ENCODE results near the gene DCST1. TPM values are rescaled to one million over a fixed set of nuclear protein-coding genes. Genes with fewer than 3 reads are reported as not detected.

Gene DCST1
- total and polyA plus RNA-seq, 2 of the 13 experiments (the other 11 are each of a cell fraction or from before 2014, with no cell fraction given), result 0.04 TPM; not detected in 1

GRCh38 chr1:155063550-155064110, 30.0 kb downstream of the DCST1 start, which contains the start of gene EFNA4 (continued):
- TF ChIP-seq ZNF256 (CRISPR knock-in tag; conservative IDR thresholded peaks at IDR 0.05) (no peak), ZNF407 (CRISPR knock-in tag; IDR thresholded peaks at IDR 0.05; ENCODE audit: not compliant biosample characterization) (no peak), SPEN (CRISPR knock-in tag; IDR thresholded peaks at IDR 0.05; ENCODE audit: low read depth) (peak; percentile 53; the same call in 1 of the 2 replicates), ZNF605 (CRISPR knock-in tag; IDR thresholded peaks at IDR 0.05) (no peak; the same call in 1 of the 2 replicates), RFXANK (CRISPR knock-in tag; IDR thresholded peaks at IDR 0.05) (no peak), ZNF616 (CRISPR knock-in tag; IDR thresholded peaks at IDR 0.05; ENCODE audit: low read depth) (no peak), KDM3A (CRISPR knock-in tag; IDR thresholded peaks at IDR 0.05; ENCODE audit: low read depth) (no peak; the same call in 1 of the 2 replicates), MAZ (IDR thresholded peaks at IDR 0.05; ENCODE audit: borderline replicate concordance, low read depth, low read length) (no peak; the same call in 1 of the 2 replicates), MAZ (CRISPR knock-in tag; IDR thresholded peaks at IDR 0.05; ENCODE audit: low read depth) (peak; percentile 31), SRSF1 (optimal IDR thresholded peaks at IDR 0.05; ENCODE audit: low read depth, low read length) (no peak), ZFY (CRISPR knock-in tag; IDR thresholded peaks at IDR 0.05) (peak; percentile 74), GMEB2 (CRISPR knock-in tag; IDR thresholded peaks at IDR 0.05; ENCODE audit: low read depth) (no peak), HDAC6 (IDR thresholded peaks at IDR 0.05; ENCODE audit: low read depth, low read length) (no peak), NFRKB (IDR thresholded peaks at IDR 0.05) (no peak), ZHX1 (CRISPR knock-in tag; IDR thresholded peaks at IDR 0.05; ENCODE audit: low read depth) (no peak), ATAD3A (CRISPR knock-in tag; IDR thresholded peaks at IDR 0.05) (no peak), NFKB2 (CRISPR knock-in tag; IDR thresholded peaks at IDR 0.05; ENCODE audit: borderline replicate concordance) (no peak; the same call in 1 of the 2 replicates), TAF15 (IDR thresholded peaks at IDR 0.05; ENCODE audit: low read depth, low read length, poor library complexity, severe bottlenecking) (no peak), CC2D1A (CRISPR knock-in tag; IDR thresholded peaks at IDR 0.05) (no peak)
